ENCODE data around the gene PTPN18. TPM values are rescaled to one million over a fixed set of nuclear protein-coding genes. Genes with fewer than 3 reads are reported as not detected.
"Not testable (repeated sequence)": the region's sequence is repeated elsewhere in the genome, so short reads cannot be mapped to it uniquely, and the experiment has no call there.

The PTPN18 gene
- total RNA-seq, 1 donor from 2014 or later = 37.5 TPM

- TF ChIP-seq CTCF (conservative IDR thresholded peaks at IDR 0.05) = no peak
- Mint-ChIP-seq H3K27ac (peak overlapping the region; percentile 96), H3K36me3 (no peaks in the 10 kb centered on the region), H3K4me3 (peak overlapping the region; percentile 93), H3K9me3 (peaks cover 4% of the 10 kb centered on the region), H3K27me3 (peaks cover 14% of the 10 kb centered on the region), H3K4me1 (ENCODE audit: unreplicated experiment) (peaks cover 12% of the 10 kb centered on the region)
- DNase-seq (ENCODE audit: extremely low spot score, unreplicated experiment) = no peak
Observed at GRCh38 chr2:130390460-130391057, 34.7 kb downstream of the PTPN18 start.

- DNase-seq (ENCODE audit: extremely low spot score, unreplicated experiment) = peak; percentile 75
Observed at GRCh38 chr2:130391058-130391871, 35.4 kb downstream of the PTPN18 start.

GRCh38 chr2:130391872-130392670 lies 36.2 kb downstream of the PTPN18 start:
- peak; percentile 16 for TF ChIP-seq CTCF (conservative IDR thresholded peaks at IDR 0.05)
- Mint-ChIP-seq H3K36me3 (no peaks in the 10 kb centered on the region), H3K4me1 (ENCODE audit: unreplicated experiment) (peaks cover 12% of the 10 kb centered on the region), H3K4me3 (peak overlapping the region; percentile 93), H3K27ac (peak overlapping the region; percentile 96), H3K27me3 (peaks cover 22% of the 10 kb centered on the region), H3K9me3 (peaks cover 4% of the 10 kb centered on the region)
- no peak for DNase-seq (ENCODE audit: extremely low spot score, unreplicated experiment)

More at GRCh38 chr2:130391058-130391871, 35.4 kb downstream of the PTPN18 start:
- Mint-ChIP-seq H3K36me3 (no peaks in the 10 kb centered on the region), H3K9me3 (peaks cover 4% of the 10 kb centered on the region), H3K4me3 (peak overlapping the region; percentile 93), H3K27ac (peak overlapping the region; percentile 96), H3K4me1 (ENCODE audit: unreplicated experiment) (peaks cover 12% of the 10 kb centered on the region), H3K27me3 (peaks cover 20% of the 10 kb centered on the region)
- peak; percentile 7 for TF ChIP-seq CTCF (conservative IDR thresholded peaks at IDR 0.05)

- Mint-ChIP-seq H3K9me3 (peaks cover 4% of the 10 kb centered on the region), H3K27me3 (peaks cover 26% of the 10 kb centered on the region), H3K4me3 (peak overlapping the region; percentile 54), H3K4me1 (ENCODE audit: unreplicated experiment) (peaks cover 12% of the 10 kb centered on the region), H3K36me3 (no peaks in the 10 kb centered on the region), H3K27ac (peak overlapping the region; percentile 43)
- no peak for TF ChIP-seq CTCF (conservative IDR thresholded peaks at IDR 0.05)
- DNase-seq (ENCODE audit: extremely low spot score, unreplicated experiment) = no peak
Observed at GRCh38 chr2:130393318-130393910, 37.6 kb downstream of the PTPN18 start.

- H3K27ac Mint-ChIP-seq; H3K27me3 Mint-ChIP-seq; H3K4me1 Mint-ChIP-seq (ENCODE audit: unreplicated experiment); H3K36me3 Mint-ChIP-seq; DNase-seq (ENCODE audit: extremely low spot score, unreplicated experiment); H3K4me3 Mint-ChIP-seq; H3K9me3 Mint-ChIP-seq: not testable (repeated sequence)
Observed at GRCh38 chr2:130406280-130406679, 50.4 kb downstream of the PTPN18 start.

Data from type B pancreatic cell (in vitro differentiated cells).